Measurements from ENCODE around the gene EED. TPM values are rescaled to one million over a fixed set of nuclear protein-coding genes. Genes with fewer than 3 reads are reported as not detected.
"Not testable (repeated sequence)": the region's sequence is repeated elsewhere in the genome, so short reads cannot be mapped to it uniquely, and the experiment has no call there.

The EED gene
- total and polyA plus RNA-seq, 4 donors, result 11.1 to 40.2 (median 16.5) TPM

DNA sequence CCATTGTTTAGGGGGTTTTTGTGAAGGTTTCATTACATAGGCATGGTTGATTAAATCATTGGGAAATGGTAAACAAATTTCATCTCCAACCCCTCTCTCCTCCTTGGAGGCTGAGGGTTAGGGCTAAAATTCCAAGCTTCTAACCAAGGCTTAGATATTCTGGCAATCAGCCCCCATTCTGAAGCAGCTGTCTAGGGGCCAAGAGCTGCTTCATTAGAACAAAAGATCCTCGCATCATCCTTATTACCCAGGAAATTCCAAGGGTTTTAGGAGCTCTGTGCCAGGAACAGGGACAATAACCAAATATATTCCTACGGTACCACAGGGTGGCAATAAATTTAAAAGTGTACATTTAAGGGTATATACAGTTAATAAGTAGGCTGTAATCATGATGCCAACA lies 22.5 kb upstream of the EED start:
- no peak overlapping the region for H3K4me3 ChIP-seq
- H3K27me3 ChIP-seq (ENCODE audit: control insufficient read depth in 3 of 3, insufficient read depth in 3 of 3, low read length in 2 of 3), result no peaks in the 10 kb centered on the region
- 70 to 82% methylated on average over 2 of the region's 2 CpGs for WGBS, 2 donors
- no peak overlapping the region for H3K9ac ChIP-seq (ENCODE audit: insufficient read depth in 1 of 2, low read length in 2 of 2)
- TF ChIP-seq, protein P1, sequence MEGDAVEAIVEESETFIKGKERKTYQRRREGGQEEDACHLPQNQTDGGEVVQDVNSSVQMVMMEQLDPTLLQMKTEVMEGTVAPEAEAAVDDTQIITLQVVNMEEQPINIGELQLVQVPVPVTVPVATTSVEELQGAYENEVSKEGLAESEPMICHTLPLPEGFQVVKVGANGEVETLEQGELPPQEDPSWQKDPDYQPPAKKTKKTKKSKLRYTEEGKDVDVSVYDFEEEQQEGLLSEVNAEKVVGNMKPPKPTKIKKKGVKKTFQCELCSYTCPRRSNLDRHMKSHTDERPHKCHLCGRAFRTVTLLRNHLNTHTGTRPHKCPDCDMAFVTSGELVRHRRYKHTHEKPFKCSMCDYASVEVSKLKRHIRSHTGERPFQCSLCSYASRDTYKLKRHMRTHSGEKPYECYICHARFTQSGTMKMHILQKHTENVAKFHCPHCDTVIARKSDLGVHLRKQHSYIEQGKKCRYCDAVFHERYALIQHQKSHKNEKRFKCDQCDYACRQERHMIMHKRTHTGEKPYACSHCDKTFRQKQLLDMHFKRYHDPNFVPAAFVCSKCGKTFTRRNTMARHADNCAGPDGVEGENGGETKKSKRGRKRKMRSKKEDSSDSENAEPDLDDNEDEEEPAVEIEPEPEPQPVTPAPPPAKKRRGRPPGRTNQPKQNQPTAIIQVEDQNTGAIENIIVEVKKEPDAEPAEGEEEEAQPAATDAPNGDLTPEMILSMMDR (IDR thresholded peaks at IDR 0.05; ENCODE audit: control extremely low read depth, extremely low read depth), result no peak
- ATAC-seq (ENCODE audit: insufficient read depth, low FRiP score), result no peak
- peaks cover 0 to 3% (median 0%) of the 10 kb centered on the region in 5 donors for H3K4me1 ChIP-seq (ENCODE audit: control insufficient read depth in 5 of 5, insufficient read depth in 5 of 5, low read length in 5 of 5)
- no peak overlapping the region for H3K27ac ChIP-seq (ENCODE audit: low read depth in 1 of 2, low read length in 1 of 2)
- no peaks in the 10 kb centered on the region for H3K9me3 ChIP-seq (ENCODE audit: control insufficient read depth in 4 of 4, insufficient read depth in 3 of 4, low read length in 3 of 4)
- DNase-seq, result peak in 2 of 3 donors; percentile 19 to 29
- H3K36me3 ChIP-seq (ENCODE audit: control insufficient read depth in 4 of 4, insufficient read depth in 4 of 4, low read length in 4 of 4), result no peaks in the 10 kb centered on the region

DNA sequence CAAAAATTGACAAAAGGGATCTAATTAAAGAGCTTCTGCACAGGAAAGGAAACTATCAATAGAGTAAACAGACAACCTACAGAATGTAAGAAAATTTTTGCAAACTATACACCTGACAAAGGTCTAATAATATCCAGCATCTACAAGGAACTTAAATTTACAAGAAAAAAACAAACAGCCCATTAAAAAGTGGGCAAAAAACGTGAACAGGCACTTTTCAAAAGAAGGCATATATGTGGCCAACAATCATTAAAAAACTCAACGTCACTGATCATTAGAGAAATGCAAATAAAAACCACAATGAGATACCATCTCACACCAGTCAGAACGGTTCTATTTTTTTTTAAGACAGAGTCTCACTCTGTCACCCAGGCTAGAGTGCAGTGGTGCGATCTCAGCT lies 20.0 kb upstream of the EED start:
- not testable (repeated sequence) for H3K27ac ChIP-seq (ENCODE audit: low read depth in 1 of 2, low read length in 1 of 2); H3K9ac ChIP-seq (ENCODE audit: insufficient read depth in 1 of 2, low read length in 2 of 2); H3K27me3 ChIP-seq (ENCODE audit: control insufficient read depth in 3 of 3, insufficient read depth in 3 of 3, low read length in 2 of 3); H3K4me1 ChIP-seq (ENCODE audit: control insufficient read depth in 5 of 5, insufficient read depth in 5 of 5, low read length in 5 of 5); H3K9me3 ChIP-seq (ENCODE audit: control insufficient read depth in 4 of 4, insufficient read depth in 3 of 4, low read length in 3 of 4); H3K36me3 ChIP-seq (ENCODE audit: control insufficient read depth in 4 of 4, insufficient read depth in 4 of 4, low read length in 4 of 4); DNase-seq; H3K4me3 ChIP-seq; ATAC-seq (ENCODE audit: insufficient read depth, low FRiP score)
- 63 to 74% methylated on average over 4 of the region's 4 CpGs for WGBS, 2 donors

DNA sequence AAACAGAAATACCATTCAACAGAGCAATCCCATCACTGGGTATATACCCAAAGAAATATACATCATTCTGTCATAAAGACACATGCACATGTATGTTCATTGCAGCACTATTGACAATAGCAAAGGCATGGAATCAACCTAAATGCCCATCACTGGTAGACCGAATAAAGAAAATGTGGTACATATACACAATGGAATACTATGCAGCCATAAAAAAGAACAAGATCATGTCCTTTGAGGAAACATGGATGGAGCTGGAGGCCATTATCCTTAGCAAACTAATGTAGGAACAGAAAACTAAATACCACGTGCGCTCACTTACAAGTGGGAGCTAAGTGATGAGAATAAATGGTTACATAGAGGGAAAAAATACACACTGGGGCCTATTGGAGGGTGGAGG lies 19.2 kb upstream of the EED start:
- not testable (repeated sequence) for H3K27ac ChIP-seq (ENCODE audit: low read depth in 1 of 2, low read length in 1 of 2); H3K9me3 ChIP-seq (ENCODE audit: control insufficient read depth in 4 of 4, insufficient read depth in 3 of 4, low read length in 3 of 4); H3K4me1 ChIP-seq (ENCODE audit: control insufficient read depth in 5 of 5, insufficient read depth in 5 of 5, low read length in 5 of 5); H3K9ac ChIP-seq (ENCODE audit: insufficient read depth in 1 of 2, low read length in 2 of 2); H3K36me3 ChIP-seq (ENCODE audit: control insufficient read depth in 4 of 4, insufficient read depth in 4 of 4, low read length in 4 of 4); DNase-seq; H3K4me3 ChIP-seq; H3K27me3 ChIP-seq (ENCODE audit: control insufficient read depth in 3 of 3, insufficient read depth in 3 of 3, low read length in 2 of 3); ATAC-seq (ENCODE audit: insufficient read depth, low FRiP score)
- 97% methylated on average over 3 of the region's 3 CpGs for WGBS, 2 donors

DNA sequence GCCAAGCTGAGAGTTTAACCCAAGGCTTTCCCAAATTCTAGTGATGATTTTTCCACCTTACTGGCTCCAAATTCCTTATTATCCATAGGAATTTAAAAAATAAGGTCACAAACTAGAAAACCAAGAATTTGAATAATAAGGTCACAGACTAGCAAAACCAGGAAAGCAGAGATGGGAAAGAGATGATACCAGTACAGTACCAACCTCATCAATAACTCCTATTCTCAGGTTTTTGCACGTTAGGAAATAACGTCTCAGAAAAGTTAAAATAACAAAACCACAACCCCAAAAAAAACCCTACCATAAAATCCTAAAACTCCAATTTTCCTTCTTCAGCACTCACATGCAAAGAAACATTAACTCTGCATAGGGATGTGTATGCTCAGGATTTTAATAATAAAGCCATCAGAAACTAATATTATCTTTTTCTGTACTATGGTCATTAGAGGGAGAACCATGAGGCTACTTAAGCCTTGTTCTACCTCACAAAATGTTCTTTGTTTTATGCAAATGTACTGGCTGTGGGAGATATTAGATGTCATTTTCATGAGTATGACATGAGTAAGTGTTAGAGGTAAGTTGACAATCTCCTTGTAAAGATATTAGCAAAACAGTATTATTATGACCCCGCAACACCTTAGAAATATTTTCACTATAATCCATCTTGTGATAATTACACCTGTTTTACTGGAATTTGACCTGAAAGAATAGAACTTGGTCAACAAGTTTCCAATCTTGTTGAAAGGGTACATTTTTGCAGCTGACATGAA lies 16.1 kb upstream of the EED start:
- H3K9ac ChIP-seq (ENCODE audit: insufficient read depth in 1 of 2, low read length in 2 of 2), result no peak overlapping the region
- no peaks in the 10 kb centered on the region for H3K36me3 ChIP-seq (ENCODE audit: control insufficient read depth in 4 of 4, insufficient read depth in 4 of 4, low read length in 4 of 4)
- TF ChIP-seq, protein P1 (IDR thresholded peaks at IDR 0.05; ENCODE audit: control extremely low read depth, extremely low read depth), result no peak
- H3K4me1 ChIP-seq (ENCODE audit: control insufficient read depth in 5 of 5, insufficient read depth in 5 of 5, low read length in 5 of 5), result no peaks in the 10 kb centered on the region
- no peak overlapping the region for H3K27ac ChIP-seq (ENCODE audit: low read depth in 1 of 2, low read length in 1 of 2)
- no peak for ATAC-seq (ENCODE audit: insufficient read depth, low FRiP score)
- H3K9me3 ChIP-seq (ENCODE audit: control insufficient read depth in 4 of 4, insufficient read depth in 3 of 4, low read length in 3 of 4), result no peaks in the 10 kb centered on the region
- WGBS, 2 donors, result 89 to 92% methylated on average over 3 of the region's 3 CpGs
- no peak for DNase-seq
- H3K4me3 ChIP-seq, result no peak overlapping the region
- H3K27me3 ChIP-seq (ENCODE audit: control insufficient read depth in 3 of 3, insufficient read depth in 3 of 3, low read length in 2 of 3), result no peaks in the 10 kb centered on the region

DNA sequence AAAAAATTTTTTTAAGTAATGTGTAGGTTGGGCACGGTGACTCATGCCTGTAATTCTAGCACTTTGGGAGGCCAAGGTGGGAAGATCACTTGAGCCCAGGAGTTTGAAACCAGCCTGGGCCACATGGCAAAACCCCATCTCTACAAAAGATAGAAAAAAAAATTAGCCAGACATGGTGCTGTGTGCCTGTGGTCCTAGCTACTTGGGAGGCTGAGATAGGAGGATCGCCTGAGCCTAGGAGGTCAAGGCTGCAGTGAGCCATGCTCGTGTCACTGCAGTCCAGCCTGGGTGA lies 15.6 kb upstream of the EED start:
- not testable (repeated sequence) for H3K27ac ChIP-seq (ENCODE audit: low read depth in 1 of 2, low read length in 1 of 2); H3K9ac ChIP-seq (ENCODE audit: insufficient read depth in 1 of 2, low read length in 2 of 2); H3K4me3 ChIP-seq; H3K27me3 ChIP-seq (ENCODE audit: control insufficient read depth in 3 of 3, insufficient read depth in 3 of 3, low read length in 2 of 3); ATAC-seq (ENCODE audit: insufficient read depth, low FRiP score); DNase-seq; H3K4me1 ChIP-seq (ENCODE audit: control insufficient read depth in 5 of 5, insufficient read depth in 5 of 5, low read length in 5 of 5); H3K9me3 ChIP-seq (ENCODE audit: control insufficient read depth in 4 of 4, insufficient read depth in 3 of 4, low read length in 3 of 4); H3K36me3 ChIP-seq (ENCODE audit: control insufficient read depth in 4 of 4, insufficient read depth in 4 of 4, low read length in 4 of 4)
- WGBS, 2 donors, result 86 to 95% methylated on average over 3 of the region's 3 CpGs

All from lung (tissue), 12 donors.